Cardiac muscle cell (in vitro differentiated cells and primary cell): ENCODE results near the gene QSOX1. TPM values are rescaled to one million over a fixed set of nuclear protein-coding genes. Genes with fewer than 3 reads are reported as not detected.

Experiments
- DNase-seq, 2 donors: peaks; one replicate each; pipeline versions ENCODE4 v3.0.0 to v3.0.0-alpha.2; 2010 to 2017; ENCODE audit warnings: low read depth in 1 of 2, low spot score in 1 of 2
- H3K27ac ChIP-seq: fragments of 200-600 bp; sonication (generic); 2 replicates; pipeline ENCODE4 v1.5.1; 2016
- H3K27me3 ChIP-seq: fragments of 200-600 bp; sonication (generic); 2 replicates; pipeline ENCODE4 v1.6.0; 2016; ENCODE audit warnings: control low read depth
- H3K36me3 ChIP-seq: fragments of 200-600 bp; sonication (generic); 2 replicates; pipeline ENCODE4 v1.5.1; 2016; ENCODE audit warnings: control low read depth
- H3K4me1 ChIP-seq: fragments of 200-600 bp; sonication (generic); 2 replicates; pipeline ENCODE4 v1.8.1; 2017; ENCODE audit warnings: low read depth, mild to moderate bottlenecking, mixed run types
- H3K4me3 ChIP-seq: fragments of 200-600 bp; sonication (generic); 2 replicates; pipeline ENCODE4 v1.5.1; 2016; ENCODE audit warnings: mild to moderate bottlenecking
- H3K9me3 ChIP-seq: fragments of 200-600 bp; sonication (generic); 2 replicates; pipeline ENCODE4 v1.5.1; 2017; ENCODE audit warnings: low read depth, mild to moderate bottlenecking, control low read depth
- CTCF ChIP-seq: IDR thresholded peaks from 2 replicates; pipeline ENCODE4 v1.5.1; 2012; ENCODE audit warnings: low read depth, mild to moderate bottlenecking, low read length
- polyA plus RNA-seq: library from polyadenylated mRNA; unstranded; fragments of >200 nt; fragmentation: Nextera tagmentation; extraction: Ambion mirVana; gene quantifications from 2 replicates; pipeline ENCODE4 v1.2.1, GENCODE V29; 2016
- total RNA-seq: library from RNA; depleted of rRNA; stranded (reverse); fragments of >200 nt; gene quantifications from 2 replicates; pipeline ENCODE4 v1.2.3, GENCODE V29; 2016

Gene QSOX1
- total and polyA plus RNA-seq, 2 experiments from 2014 or later: 23.2 to 37.8 TPM

GRCh38 chr1:180168786-180169639, 14.3 kb downstream of the QSOX1 start:
- Histone ChIP-seq H3K4me1 (peaks cover 16% of the 10 kb centered on the region), H3K27ac (no peak overlapping the region), H3K27me3 (no peaks in the 10 kb centered on the region), H3K4me3 (no peak overlapping the region), H3K36me3 (no peaks in the 10 kb centered on the region), H3K9me3 (no peaks in the 10 kb centered on the region)
- peak; percentile 67 for TF ChIP-seq CTCF
- peak; percentile 53 to 60 for DNase-seq

DNA sequence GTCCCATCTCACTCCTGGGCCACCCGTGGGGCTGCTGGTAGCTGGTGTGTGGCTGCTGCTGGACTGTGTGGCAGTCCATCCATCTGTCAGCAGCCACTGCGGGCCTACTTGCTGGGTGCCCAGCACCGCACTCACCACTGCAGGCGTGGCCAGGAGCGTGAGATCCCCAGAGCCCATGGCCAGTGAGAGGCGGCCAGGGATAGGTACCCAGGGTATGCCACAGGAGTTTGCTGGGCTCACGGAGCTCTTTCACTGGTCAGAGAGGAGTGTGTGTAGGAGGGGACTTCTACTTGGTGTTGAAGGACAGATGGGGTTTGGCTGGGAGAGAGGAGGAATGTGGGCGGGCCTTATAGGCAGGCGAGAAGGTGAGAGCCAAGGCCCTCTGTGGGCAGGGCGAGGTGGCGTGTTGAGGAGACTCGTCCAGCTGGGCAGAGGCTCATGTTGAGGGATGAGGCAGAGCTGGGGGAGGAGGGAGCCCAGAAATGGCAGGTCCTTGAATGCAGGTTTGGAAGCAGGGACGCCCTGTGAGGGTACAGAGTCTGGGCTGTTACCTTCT, 15.0 kb downstream of the QSOX1 start:
- Histone ChIP-seq H3K4me3 (no peak overlapping the region), H3K9me3 (no peaks in the 10 kb centered on the region), H3K27ac (no peak overlapping the region), H3K27me3 (no peaks in the 10 kb centered on the region), H3K4me1 (peaks cover 16% of the 10 kb centered on the region), H3K36me3 (no peaks in the 10 kb centered on the region)
- no peak for TF ChIP-seq CTCF
- DNase-seq: no peak

GRCh38 chr1:180170546-180171151, 16.0 kb downstream of the QSOX1 start:
- no peaks in the 10 kb centered on the region for H3K9me3 ChIP-seq
- H3K27ac ChIP-seq: no peak overlapping the region
- H3K4me1 ChIP-seq: peaks cover 16% of the 10 kb centered on the region
- H3K27me3 ChIP-seq: no peaks in the 10 kb centered on the region
- no peak for TF ChIP-seq CTCF
- no peaks in the 10 kb centered on the region for H3K36me3 ChIP-seq
- no peak for DNase-seq
- no peak overlapping the region for H3K4me3 ChIP-seq

- DNase-seq: no peak
- no peak overlapping the region for H3K27ac ChIP-seq
- H3K27me3 ChIP-seq: no peaks in the 10 kb centered on the region
- no peak for TF ChIP-seq CTCF
- H3K9me3 ChIP-seq: no peaks in the 10 kb centered on the region
- peaks cover 15% of the 10 kb centered on the region for H3K4me1 ChIP-seq
- H3K4me3 ChIP-seq: no peak overlapping the region
- no peaks in the 10 kb centered on the region for H3K36me3 ChIP-seq
Measured at GRCh38 chr1:180171691-180172090, 17.0 kb downstream of the QSOX1 start.

- H3K27me3 ChIP-seq: no peaks in the 10 kb centered on the region
- DNase-seq: no peak
- no peak overlapping the region for H3K27ac ChIP-seq
- no peak overlapping the region for H3K4me3 ChIP-seq
- H3K4me1 ChIP-seq: no peaks in the 10 kb centered on the region
- TF ChIP-seq CTCF: no peak
- no peaks in the 10 kb centered on the region for H3K9me3 ChIP-seq
- no peaks in the 10 kb centered on the region for H3K36me3 ChIP-seq
Measured at GRCh38 chr1:180173451-180173850, 18.8 kb downstream of the QSOX1 start.
